ENCODE measurements around the gene MAPK12. TPM values are rescaled to one million over a fixed set of nuclear protein-coding genes. Genes with fewer than 3 reads are reported as not detected.

MAPK12 gene
- total and polyA plus RNA-seq, 10 of the 15 experiments (the other 5 are each of a cell fraction or from before 2014, with no cell fraction given), result 1.1 to 38.9 (median 16.3) TPM

GRCh38 chr22:50283821-50284220, 22.3 kb upstream of the MAPK12 start (continued):
- TF ChIP-seq KAT2A (conservative IDR thresholded peaks at IDR 0.05; ENCODE audit: control insufficient read depth, low read depth, low read length), result no peak

- in situ Hi-C loops (cut with MboI) (no loop called here), intact Hi-C loops (cut with micrococcal nuclease; ENCODE audit: unreplicated experiment) (no loop called here)
- Histone ChIP-seq H3K9ac (ENCODE audit: control insufficient read depth, insufficient read depth, low read length) (no peak overlapping the region), H3K9me3 (replicated peaks; ENCODE audit: control insufficient read depth, insufficient read depth, low read length) (no peaks in the 10 kb centered on the region), H3K27me3 (replicated peaks in 1 of 2; ENCODE audit: control insufficient read depth in 2 of 2, insufficient read depth in 2 of 2, low read length in 1 of 2) (no peaks in the 10 kb centered on the region), H3K4me1 (ENCODE audit: control insufficient read depth, insufficient read depth, low read length) (no peaks in the 10 kb centered on the region), H4K20me1 (ENCODE audit: control insufficient read depth, insufficient read depth) (no peaks in the 10 kb centered on the region), H3K4me3 (no peak overlapping the region), H2AFZ (ENCODE audit: control insufficient read depth, low read depth, low read length) (no peak overlapping the region), H3K27ac (ENCODE audit: control insufficient read depth, insufficient read depth) (no peak overlapping the region), H3K36me3 (ENCODE audit: control insufficient read depth in 2 of 2, insufficient read depth in 2 of 2, low read length in 1 of 2) (peaks cover 0 to 51% of the 10 kb centered on the region in 2 experiments; a peak in 3 of 4 replicates), H3K79me2 (ENCODE audit: control insufficient read depth, insufficient read depth, low read length) (no peaks in the 10 kb centered on the region), H3K4me2 (ENCODE audit: control insufficient read depth, insufficient read depth) (no peak overlapping the region)
- WGBS (ENCODE audit: insufficient coverage, insufficient replicate concordance, low lambda C conversion rate, missing lambda C conversion rate), result 92% methylated on average over 41 of the region's 45 CpGs
- DNase-seq (ENCODE audit: low read depth, low spot score) (no peak), FAIRE-seq (no peak), ATAC-seq (no peak)
- CTCF ChIA-PET, result no interaction called here
- POLR2A ChIA-PET, result no interaction called here
- no TSS peak for BruUV-seq (replicated peaks)
- RAD21 ChIA-PET (ENCODE audit: unreplicated experiment), result no interaction called here
- SMC1A ChIA-PET (ENCODE audit: uncharacterized antibody, unreplicated experiment), result no interaction called here
- TF ChIP-seq ZNF687 (IDR thresholded peaks at IDR 0.05) (no peak), IRF5 (IDR thresholded peaks at IDR 0.05; ENCODE audit: borderline replicate concordance) (no peak), SIN3A (IDR thresholded peaks at IDR 0.05; ENCODE audit: low read depth, low read length) (no peak), POLR2AphosphoS5 (IDR thresholded peaks at IDR 0.05; ENCODE audit: low read length) (no peak), CUX1 (IDR thresholded peaks at IDR 0.05; ENCODE audit: insufficient replicate concordance, low read depth, low read length) (no peak), EED (IDR thresholded peaks at IDR 0.05; ENCODE audit: low read depth) (no peak), SIX5 (IDR thresholded peaks at IDR 0.05; ENCODE audit: low read depth, low read length, severe bottlenecking) (no peak), SUPT20H (IDR thresholded peaks at IDR 0.05; ENCODE audit: borderline replicate concordance, control insufficient read depth, low read depth, low read length) (no peak), NR2C1 (IDR thresholded peaks at IDR 0.05) (no peak), POLR2AphosphoS2 (IDR thresholded peaks at IDR 0.05; ENCODE audit: low read depth, low read length) (no peak)
Measured at GRCh38 chr22:50282361-50283155, 21.1 kb upstream of the MAPK12 start.
